Fibroblast of lung (primary cell): ENCODE data around the gene CTXN2.

Experiments
- EZH2 ChIP-seq: IDR thresholded peaks from 2 replicates; pipeline ENCODE4 v1.5.1; 2012; ENCODE audit warnings: low read length, control low read depth, mild to moderate bottlenecking; ENCODE audit errors: missing control alignments
- TF ChIP-seq, protein P1 (sequence below), 2 donors: IDR thresholded peaks in 1 of 2; conservative IDR thresholded peaks in 1 of 2; 1 replicate in 1 of 2; 2 replicates in 1 of 2; pipeline ENCODE4 v1.5.1; 2011 to 2012; ENCODE audit warnings: low read length in 2 of 2, control low read depth in 1 of 2, inconsistent platforms in 1 of 2, low read depth in 1 of 2, mild to moderate bottlenecking in 1 of 2

DNA sequence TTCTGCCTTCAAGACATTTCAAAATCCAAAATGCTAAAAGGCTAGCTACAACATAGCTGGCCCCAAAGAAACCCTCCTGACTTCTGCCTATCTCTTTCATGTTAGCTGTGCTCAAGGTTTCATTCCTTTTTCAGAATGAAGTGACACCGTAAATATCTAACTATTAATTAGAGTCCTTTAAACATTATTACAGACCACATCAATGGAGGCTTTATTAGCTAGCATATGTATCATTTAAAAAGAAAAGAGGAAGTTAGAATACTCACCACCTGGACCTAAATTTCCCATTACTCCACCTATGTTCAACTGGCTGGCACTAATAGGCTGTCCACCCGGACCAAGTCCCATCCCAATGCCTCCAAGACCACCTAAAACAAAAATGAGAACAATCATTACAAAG is 37.9 kb upstream of the CTXN2 start:
- TF ChIP-seq, protein P1, sequence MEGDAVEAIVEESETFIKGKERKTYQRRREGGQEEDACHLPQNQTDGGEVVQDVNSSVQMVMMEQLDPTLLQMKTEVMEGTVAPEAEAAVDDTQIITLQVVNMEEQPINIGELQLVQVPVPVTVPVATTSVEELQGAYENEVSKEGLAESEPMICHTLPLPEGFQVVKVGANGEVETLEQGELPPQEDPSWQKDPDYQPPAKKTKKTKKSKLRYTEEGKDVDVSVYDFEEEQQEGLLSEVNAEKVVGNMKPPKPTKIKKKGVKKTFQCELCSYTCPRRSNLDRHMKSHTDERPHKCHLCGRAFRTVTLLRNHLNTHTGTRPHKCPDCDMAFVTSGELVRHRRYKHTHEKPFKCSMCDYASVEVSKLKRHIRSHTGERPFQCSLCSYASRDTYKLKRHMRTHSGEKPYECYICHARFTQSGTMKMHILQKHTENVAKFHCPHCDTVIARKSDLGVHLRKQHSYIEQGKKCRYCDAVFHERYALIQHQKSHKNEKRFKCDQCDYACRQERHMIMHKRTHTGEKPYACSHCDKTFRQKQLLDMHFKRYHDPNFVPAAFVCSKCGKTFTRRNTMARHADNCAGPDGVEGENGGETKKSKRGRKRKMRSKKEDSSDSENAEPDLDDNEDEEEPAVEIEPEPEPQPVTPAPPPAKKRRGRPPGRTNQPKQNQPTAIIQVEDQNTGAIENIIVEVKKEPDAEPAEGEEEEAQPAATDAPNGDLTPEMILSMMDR (conservative IDR thresholded peaks at IDR 0.05 in 1 of 2, IDR thresholded peaks at IDR 0.05 in 1 of 2; ENCODE audit: low read depth in 1 of 2, low read length in 2 of 2): no peak
- no peak for TF ChIP-seq EZH2
